ENCODE measurements around the gene RAPGEF1. TPM values are rescaled to one million over a fixed set of nuclear protein-coding genes. Genes with fewer than 3 reads are reported as not detected.

RAPGEF1 gene
- total RNA-seq, 1 experiment from 2014 or later: 55.6 TPM

- Mint-ChIP-seq H3K4me1 (peaks cover 79 to 82% of the 10 kb centered on the region in 2 experiments), H3K36me3 (ENCODE audit: insufficient read depth in 1 of 3, low read depth in 3 of 3) (peaks cover 0 to 3% (median 0%) of the 10 kb centered on the region in 3 experiments; a peak in 1 of 7 replicates), H3K4me3 (no peak overlapping the region), H3K27ac (peak overlapping the region in 1 of 3 experiments; percentile 44; a peak in 1 of 7 replicates), H3K27me3 (ENCODE audit: low read depth) (no peaks in the 10 kb centered on the region), H3K9me3 (no peaks in the 10 kb centered on the region)
- no peak overlapping the region for H3T11ph ChIP-seq (ENCODE audit: low read length)
- H3K56ac ChIP-seq (ENCODE audit: insufficient read length, low read depth, low read length): no peak overlapping the region
- no peak overlapping the region for H2BK12ac ChIP-seq (ENCODE audit: insufficient read length, low read depth, low read length)
- H2AK5ac ChIP-seq (ENCODE audit: insufficient read length, low read length): no peak overlapping the region
- no peak overlapping the region for H2BK20ac ChIP-seq (ENCODE audit: low read depth, low read length, poor library complexity, severe bottlenecking)
- no peak overlapping the region for H2BK5ac ChIP-seq (ENCODE audit: insufficient read length, low read length)
- no peak overlapping the region for H3K4ac ChIP-seq (ENCODE audit: low read depth, low read length)
- no peaks in the 10 kb centered on the region for H3K27me3 ChIP-seq (ENCODE audit: insufficient read depth, low read length)
- no peak overlapping the region for H4K5ac ChIP-seq (ENCODE audit: insufficient read length, low read depth, low read length)
- H4K20me1 ChIP-seq (ENCODE audit: control insufficient read depth, insufficient read depth, insufficient read length): no peaks in the 10 kb centered on the region
- H2BK120ac ChIP-seq (ENCODE audit: low read depth, low read length, poor library complexity, severe bottlenecking): no peak overlapping the region
- H3K4me1 ChIP-seq (ENCODE audit: insufficient read depth, low read length): peaks cover 10% of the 10 kb centered on the region; the same call in 1 of the 2 replicates
- no peak overlapping the region for H3K23ac ChIP-seq (ENCODE audit: insufficient read length, low read depth, low read length)
- H3K79me1 ChIP-seq (ENCODE audit: insufficient read depth, low read depth, low read length, poor library complexity, severe bottlenecking): no peaks in the 10 kb centered on the region
- no peak for DNase-seq
- WGBS (ENCODE audit: extremely low coverage, insufficient read length, low lambda C conversion rate): no CpG with 5 or more reads among the region's 4 CpGs
- H3K14ac ChIP-seq (ENCODE audit: insufficient read depth, low read length): no peak overlapping the region
- no peak overlapping the region for H3K9ac ChIP-seq (ENCODE audit: extremely low read depth, insufficient read length, low read length)
- peaks cover 6% of the 10 kb centered on the region; the same call in 1 of the 2 replicates for H3K79me2 ChIP-seq (ENCODE audit: insufficient read depth, low read length)
- no peaks in the 10 kb centered on the region for H3K23me2 ChIP-seq (ENCODE audit: insufficient read length, low read depth, low read length, poor library complexity, severe bottlenecking)
- H3K27ac ChIP-seq (ENCODE audit: insufficient read length, low read depth, low read length): no peak overlapping the region
- H2AFZ ChIP-seq (ENCODE audit: low read length): no peak overlapping the region
- H3K18ac ChIP-seq (ENCODE audit: insufficient read length, low read depth, low read length): no peak overlapping the region
- TF ChIP-seq CTCF (conservative IDR thresholded peaks at IDR 0.05): no peak
- H4K91ac ChIP-seq (ENCODE audit: insufficient read length, low read depth, low read length): no peak overlapping the region
- no peak overlapping the region for H4K8ac ChIP-seq (replicated peaks; ENCODE audit: insufficient read length, low read depth, low read length)
- H3K9me3 ChIP-seq (ENCODE audit: control insufficient read depth, low read depth, low read length): no peaks in the 10 kb centered on the region
- no peak overlapping the region for H2BK15ac ChIP-seq (ENCODE audit: low read depth, low read length)
- H3K4me2 ChIP-seq (ENCODE audit: insufficient read depth, insufficient read length, low read length): no peak overlapping the region
These were observed 67.4 kb downstream of the RAPGEF1 start for GRCh38 chr9:131672451-131672850.

Data from H9 (cell line).